NK-92 (cell line): ENCODE measurements around the gene CHAF1A.

ENCODE experiments used
- DNase-seq: peaks from one replicate; lab custom pipeline; 2025; ENCODE audit not compliant: unreplicated experiment; lab: John Stamatoyannopoulos, UW

Gene CHAF1A

GRCh38 chr19:4432918-4433506 is 30.6 kb downstream of the CHAF1A start:
- DNase-seq = no peak

GRCh38 chr19:4434391-4434790 is 32.0 kb downstream of the CHAF1A start:
- DNase-seq = no peak

DNA sequence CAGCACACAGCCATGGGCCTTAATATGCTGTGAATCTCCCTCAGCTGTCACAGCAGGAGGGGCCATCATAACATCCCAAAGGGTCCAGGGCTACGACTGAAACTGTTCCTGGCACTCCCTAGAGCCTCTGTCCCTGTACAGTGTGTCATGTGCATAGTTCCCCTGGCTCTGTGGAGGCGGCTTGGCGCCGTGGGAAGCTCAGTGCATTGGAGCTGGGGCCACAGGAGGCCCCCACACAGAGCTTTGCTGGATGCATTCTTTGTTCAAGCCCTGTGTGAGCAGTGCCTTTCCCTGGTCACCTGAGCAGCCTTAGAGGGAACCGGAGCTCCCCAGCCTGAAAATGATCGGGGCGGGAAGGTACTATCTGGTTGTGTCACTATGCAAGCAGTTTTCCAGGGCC is 33.8 kb downstream of the CHAF1A start:
- DNase-seq = no peak

DNA sequence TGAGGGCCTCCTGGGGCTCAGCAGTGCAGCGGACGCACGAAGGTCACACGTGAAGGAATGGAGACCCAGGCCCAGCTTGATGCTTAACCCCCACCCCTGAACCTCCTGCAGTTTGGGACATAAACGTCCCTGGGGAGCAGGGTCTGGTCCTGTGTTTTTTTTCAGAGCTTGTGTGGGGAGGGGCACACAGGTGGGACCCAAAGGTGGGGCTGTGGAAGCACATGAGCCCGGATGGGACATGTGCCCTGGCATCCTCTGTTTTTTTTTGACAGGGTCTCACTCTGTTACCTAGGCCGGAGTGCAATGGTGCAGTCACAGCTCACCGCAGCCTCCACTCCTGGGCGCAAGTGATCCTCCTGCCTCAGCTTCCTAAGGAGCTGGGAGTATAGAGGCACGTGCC is 34.7 kb downstream of the CHAF1A start:
- no peak for DNase-seq

DNA sequence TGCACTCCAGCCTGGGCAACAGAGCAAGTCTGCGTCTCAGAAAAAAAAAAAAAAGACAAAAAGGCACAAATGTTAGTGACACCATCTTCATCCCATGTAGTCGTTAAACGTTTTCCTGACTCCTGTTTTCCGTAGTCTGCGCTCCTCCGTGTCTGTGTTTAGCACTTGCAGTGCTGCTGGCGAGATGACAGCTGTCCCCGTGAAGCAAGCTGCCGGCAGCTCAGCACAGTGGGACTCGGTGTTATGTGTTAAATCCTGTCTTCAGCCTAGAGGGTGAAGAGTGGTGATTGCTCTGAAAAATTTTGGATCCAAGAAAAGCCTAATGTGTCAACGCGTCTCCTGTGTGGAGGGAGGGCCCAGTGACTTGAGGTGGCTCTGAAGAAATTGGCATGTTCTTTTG is 36.8 kb downstream of the CHAF1A start:
- no peak for DNase-seq

DNA sequence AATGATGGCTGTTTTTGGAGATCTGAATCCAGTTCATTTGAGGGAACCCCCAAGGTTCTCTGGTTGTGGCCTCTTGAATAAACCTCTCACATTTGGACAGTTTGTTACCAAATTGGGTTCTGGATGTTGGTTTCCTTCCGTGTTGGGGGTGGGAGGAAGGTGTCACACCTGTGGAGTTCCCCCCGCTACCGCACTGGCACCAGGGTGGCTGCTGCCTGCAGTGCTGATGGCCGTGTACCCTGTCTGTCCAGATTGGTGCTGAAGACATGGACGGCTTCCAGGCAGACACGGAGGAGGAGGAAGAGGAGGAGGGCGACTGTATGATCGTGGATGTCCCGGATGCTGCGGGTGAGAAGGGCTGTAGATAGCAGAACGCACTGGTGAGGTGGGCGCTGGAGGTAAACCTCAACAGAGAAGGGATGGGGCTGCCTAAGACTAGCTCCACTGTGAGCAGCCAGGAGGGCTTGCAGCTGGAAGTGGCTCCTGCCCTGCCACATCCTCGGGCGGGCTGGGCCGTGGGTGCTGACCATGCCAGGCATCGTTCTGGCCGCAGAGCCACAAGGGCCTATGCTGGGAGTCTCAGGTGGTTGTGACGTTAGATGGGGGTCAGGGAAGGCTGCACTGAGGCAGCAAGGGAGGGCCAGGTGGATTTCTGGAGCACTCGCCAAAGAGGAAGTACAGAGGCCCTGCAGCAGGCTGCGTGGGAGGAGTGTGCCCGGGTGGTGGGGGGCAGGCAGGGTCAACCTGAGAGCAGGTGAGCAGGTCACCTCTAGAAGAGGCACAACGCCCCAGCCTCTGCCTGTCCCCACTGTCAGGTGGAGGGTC is 39.8 kb downstream of the CHAF1A start:
- no peak for DNase-seq

DNA sequence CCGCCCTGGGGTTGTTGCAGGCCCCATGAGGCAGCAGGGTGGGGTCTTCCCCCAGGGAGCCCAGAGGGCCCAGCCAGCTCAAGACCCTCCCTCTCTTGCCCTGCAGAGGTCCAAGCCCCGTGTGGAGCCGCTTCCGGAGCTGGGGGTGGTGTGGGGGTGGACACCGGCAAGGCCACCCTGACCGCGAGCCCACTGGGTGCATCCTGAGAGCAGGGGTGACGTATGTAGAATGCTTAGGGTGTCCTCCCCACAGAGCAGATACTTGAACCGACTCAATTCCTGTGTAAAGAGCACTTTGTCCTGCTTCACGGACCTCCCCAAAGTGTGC is 40.3 kb downstream of the CHAF1A start:
- DNase-seq = no peak

DNA sequence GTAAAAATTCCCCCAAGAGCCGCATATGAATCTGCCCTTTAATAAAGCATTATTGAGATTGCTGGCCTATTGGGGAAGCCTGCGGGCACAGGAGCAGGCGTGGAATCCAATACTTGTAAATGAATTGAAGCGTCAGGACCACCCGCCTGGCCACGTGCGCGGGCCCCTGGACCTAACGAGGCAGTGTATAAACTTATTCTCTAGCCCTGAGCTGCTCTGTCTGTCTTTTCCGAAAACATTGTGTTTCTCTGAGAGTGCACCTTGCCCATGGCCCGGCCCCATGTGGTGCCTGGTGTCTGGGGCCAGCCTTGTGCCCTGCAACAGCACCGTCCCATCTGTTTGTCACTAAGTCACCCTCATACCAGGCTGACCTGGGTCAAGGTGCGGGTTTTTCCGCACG is 40.7 kb downstream of the CHAF1A start:
- no peak for DNase-seq

GRCh38 chr19:4443966-4444764 is 41.7 kb downstream of the CHAF1A start:
- no peak for DNase-seq

GRCh38 chr19:4444765-4445741 is 42.6 kb downstream of the CHAF1A start:
- DNase-seq = no peak

DNA sequence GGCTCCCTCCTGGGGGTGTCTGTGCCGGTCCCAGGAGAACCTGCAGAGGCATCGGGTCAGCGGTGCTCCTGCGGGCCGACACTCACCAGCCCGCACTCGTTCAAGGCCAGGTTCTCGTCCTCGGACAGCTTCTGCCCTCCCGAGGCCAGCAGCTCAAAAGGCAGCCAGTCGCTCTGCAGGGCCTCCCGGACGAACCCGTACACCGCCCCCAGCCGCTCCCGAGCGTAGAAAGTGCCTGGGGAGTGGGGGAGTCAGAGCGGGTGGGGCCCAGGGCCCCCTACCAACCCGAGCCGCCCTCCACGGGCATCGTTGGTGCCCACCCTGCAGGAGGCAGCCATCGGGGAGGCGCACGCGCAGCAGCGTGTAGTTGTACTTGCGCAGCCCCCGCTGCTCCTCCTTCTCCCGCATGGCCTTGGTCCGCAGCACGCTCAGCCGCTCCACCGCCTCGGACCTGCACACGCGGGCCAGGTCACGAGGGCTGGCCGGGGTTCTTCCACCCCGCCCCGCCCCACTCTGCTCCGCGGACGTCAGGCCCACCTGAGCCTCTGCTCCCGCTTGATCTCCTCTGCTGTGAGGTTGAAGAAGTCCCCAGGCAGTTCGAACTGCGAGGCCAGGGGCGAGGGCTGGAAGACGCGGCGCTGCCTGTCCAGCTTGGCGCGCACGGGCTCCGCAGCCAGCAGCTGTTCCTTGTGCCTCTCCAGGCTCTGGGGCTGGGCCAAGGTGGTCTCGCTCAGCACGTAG is 43.7 kb downstream of the CHAF1A start:
- no peak for DNase-seq

DNA sequence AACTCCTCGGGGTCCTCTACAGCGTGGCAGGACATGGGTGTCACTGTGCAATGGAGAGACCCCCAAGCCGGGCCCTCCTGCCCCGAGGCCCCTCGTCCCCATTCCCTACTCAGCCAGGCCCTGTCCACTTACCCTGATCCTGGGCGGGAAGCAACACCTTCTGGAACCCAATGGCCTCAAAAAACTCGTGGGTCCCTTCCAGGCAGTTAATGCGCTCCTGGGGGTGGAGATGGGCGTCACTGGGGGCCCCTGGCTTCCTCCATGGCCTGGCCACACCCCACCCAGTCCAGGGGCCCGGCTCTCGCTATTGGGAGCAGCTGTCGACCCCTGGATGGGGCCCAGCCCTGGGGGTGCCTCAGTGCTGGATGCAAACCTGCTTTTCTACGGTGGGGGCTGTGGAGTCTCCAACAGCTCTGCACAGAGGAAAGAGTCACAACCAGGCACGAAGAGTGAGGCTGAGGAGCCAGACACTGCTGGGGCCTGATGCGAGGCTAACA is 44.3 kb downstream of the CHAF1A start:
- no peak for DNase-seq

DNA sequence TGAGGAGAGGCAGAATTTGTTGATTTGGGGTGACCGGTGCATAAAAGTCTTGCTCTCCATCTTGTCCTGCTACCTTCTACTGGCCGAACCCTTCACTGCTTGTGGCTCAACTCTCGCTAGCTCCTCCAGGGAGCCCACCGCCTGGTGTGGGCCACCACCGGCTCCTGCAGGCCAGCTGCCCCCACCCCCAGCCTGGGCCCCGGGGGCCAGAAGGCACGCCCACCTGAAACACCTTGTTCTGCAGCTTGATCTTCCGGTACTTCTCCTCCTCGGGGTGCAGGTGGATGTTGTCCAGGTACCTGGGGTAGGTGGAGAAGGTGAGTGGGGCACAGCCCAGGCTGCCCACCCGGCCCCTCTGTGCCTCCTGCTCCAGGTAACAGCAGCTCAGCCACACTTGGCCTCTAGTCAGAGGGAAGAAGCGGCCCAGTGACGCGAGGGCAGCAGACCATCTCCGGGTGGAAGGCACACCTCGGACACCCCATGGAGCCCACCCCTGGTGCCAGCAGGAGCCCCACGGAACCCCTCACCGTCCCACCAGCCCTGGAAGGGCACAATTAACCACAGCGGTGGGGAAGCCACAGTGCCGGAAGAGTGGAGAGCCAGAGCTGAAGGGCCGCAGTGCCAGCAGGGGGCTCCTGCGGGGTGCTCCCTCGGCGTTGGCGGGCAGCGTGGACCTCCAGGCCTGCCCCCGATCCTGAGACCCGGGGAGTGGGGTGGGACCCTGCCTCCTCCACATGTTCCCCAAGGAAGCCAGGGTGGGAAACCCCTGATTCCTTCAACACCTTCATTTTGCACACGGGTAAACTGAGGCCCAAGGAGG is 45.1 kb downstream of the CHAF1A start:
- no peak for DNase-seq

GRCh38 chr19:4448147-4448985 is 45.9 kb downstream of the CHAF1A start:
- no peak for DNase-seq

GRCh38 chr19:4449022-4449638 is 46.7 kb downstream of the CHAF1A start:
- DNase-seq = no peak

DNA sequence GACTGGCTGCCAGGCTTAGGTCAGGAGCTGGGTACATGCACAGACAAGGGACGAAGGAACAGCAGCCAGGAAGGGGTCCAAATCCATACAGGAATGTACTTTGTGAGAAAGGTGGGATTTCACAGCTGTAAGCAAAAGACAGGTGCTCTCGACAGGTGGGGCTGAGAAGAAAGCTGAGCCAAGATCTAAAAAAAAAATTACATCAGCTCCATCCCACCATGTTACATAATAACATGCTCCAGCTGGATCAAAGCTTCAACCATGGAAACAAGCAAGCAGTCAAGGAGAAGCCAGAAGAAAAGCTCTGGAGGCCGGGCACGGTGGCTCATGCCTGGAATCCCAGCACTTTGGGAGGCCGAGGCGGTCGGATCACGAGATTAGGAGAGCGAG is 47.2 kb downstream of the CHAF1A start:
- no peak for DNase-seq

DNA sequence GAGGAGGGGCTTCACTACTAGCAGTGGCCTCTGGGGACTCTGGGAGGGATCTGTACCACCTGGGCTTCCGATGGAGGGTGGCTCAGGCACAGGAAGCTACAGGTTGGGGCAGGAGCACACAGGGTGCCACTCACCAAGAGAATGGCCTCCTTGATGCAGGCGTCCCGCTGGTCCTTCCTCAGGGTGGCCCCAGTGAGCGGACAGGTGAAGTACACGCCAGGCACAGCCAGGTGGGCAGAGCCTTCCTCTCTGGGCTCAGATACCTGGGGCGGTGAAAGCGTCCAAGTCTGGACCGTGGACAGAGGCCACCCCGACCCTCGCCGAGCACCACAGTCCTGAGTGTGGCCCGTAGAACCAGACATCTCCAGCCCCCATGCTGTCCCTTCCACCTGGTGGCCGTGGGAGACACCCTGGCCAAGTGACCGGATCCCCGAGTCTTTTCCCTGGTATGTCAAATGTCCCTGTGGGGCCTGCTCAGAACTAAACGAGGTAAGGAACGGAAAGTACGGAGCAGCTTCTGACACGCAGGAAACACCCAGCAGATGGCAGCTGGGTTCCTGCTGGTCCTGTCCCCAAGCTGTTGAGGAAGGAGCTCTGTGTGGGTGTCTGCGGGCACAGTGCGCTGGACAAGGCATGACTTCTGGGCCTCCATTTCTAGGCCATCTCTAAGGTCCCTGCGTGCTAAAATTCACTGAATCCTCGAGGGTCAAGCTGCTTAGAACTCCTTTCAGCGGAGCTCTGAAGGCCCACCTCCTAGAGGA is 50.0 kb downstream of the CHAF1A start:
- DNase-seq = no peak
